GM19397 (cell line): ENCODE results near the gene STIL.

ENCODE experiments used
- ATAC-seq: cut with Tn5 transposase; IDR thresholded peaks from one replicate; pipeline ENCODE4 v1.9.1; 2021; ENCODE audit warnings: mild to moderate bottlenecking, moderate library complexity; ENCODE audit not compliant: unreplicated experiment

STIL gene

GRCh38 chr1:47238935-47239592 lies 74.9 kb downstream of the STIL start:
- no peak for ATAC-seq

GRCh38 chr1:47235806-47236205 lies 78.1 kb downstream of the STIL start:
- no peak for ATAC-seq

- no peak for ATAC-seq
These were observed 78.7 kb downstream of the STIL start for GRCh38 chr1:47235241-47235681.

GRCh38 chr1:47233186-47233585 lies 80.8 kb downstream of the STIL start:
- no peak for ATAC-seq

- no peak for ATAC-seq
These were observed 81.6 kb downstream of the STIL start, which contains the start of gene TAL1 for GRCh38 chr1:47232187-47232874. Gene TAL1 (minus strand): TSS chr1:47232225. CDS start chr1:47225888, 6,337 bp downstream.

- no peak for ATAC-seq
These were observed 82.4 kb downstream of the STIL start for GRCh38 chr1:47231301-47232186.

- no peak for ATAC-seq
These were observed 83.2 kb downstream of the STIL start for GRCh38 chr1:47230692-47231300.

GRCh38 chr1:47229886-47230691 lies 83.9 kb downstream of the STIL start:
- no peak for ATAC-seq

- no peak for ATAC-seq
These were observed 84.7 kb downstream of the STIL start for GRCh38 chr1:47229031-47229885.

GRCh38 chr1:47228644-47229030 lies 85.3 kb downstream of the STIL start:
- ATAC-seq: no peak

GRCh38 chr1:47227341-47228232 lies 86.4 kb downstream of the STIL start:
- ATAC-seq: no peak

- no peak for ATAC-seq
These were observed 87.1 kb downstream of the STIL start for GRCh38 chr1:47226839-47227215.

- ATAC-seq: no peak
These were observed 87.7 kb downstream of the STIL start for GRCh38 chr1:47226121-47226838.

- ATAC-seq: no peak
These were observed 88.4 kb downstream of the STIL start for GRCh38 chr1:47225430-47226100.

GRCh38 chr1:47224676-47225399 lies 89.1 kb downstream of the STIL start:
- ATAC-seq: no peak

- no peak for ATAC-seq
These were observed 89.8 kb downstream of the STIL start for GRCh38 chr1:47223921-47224675.
